NT2/D1 (cell line): ENCODE data around the gene SEPTIN5.

Source experiments
- SUZ12 ChIP-seq: IDR thresholded peaks from 2 replicates; pipeline ENCODE4 v1.6.1; 2011; ENCODE audit not compliant: insufficient read length, insufficient read depth; ENCODE audit errors: extremely low read depth
- YY1 ChIP-seq: IDR thresholded peaks from 2 replicates; pipeline ENCODE4 v1.6.1; 2011; ENCODE audit not compliant: insufficient read length, insufficient read depth

DNA sequence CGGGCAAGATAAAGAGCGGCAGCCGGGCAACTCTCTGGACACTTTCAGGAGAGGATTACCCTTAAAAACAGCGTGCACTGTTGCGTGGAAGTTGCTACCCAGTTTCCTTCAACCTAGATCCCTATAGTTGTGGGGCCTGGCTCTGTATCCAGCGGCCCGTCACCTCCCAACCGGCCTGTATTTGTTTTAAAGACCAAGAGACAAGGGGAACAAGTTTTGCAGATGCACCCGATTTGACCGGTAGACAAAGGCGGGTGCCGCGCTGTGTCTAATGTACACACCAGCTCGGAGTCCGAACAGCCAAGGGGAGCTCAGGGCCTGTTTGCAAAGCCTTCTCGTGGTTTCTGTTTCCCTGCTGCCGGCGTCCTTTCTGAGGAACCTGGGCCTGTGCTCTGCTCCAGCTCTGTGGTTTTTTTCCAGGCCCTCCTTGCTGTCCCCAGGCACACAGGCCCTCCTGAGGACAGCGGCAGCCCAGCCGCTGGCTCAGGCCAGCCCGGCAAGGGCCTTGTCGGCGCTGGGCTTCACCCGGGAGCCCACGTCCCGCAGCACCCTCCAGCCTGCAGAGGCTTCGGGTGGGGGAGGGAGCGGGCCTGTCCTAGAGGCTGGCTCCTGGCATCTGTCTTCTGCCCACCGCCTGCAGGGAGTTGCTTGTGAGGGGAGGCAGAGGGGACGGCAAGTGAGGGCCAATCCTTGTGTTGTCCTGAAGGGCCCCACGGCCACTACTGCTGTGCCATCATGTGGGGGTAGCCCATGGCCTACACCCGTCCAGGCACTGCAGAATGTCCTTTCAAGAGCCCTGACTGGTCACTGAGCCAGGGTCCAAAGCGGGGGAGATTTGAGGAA, 47.6 kb downstream of the SEPTIN5 start:
- TF ChIP-seq SUZ12 (no peak), YY1 (no peak)
